ENCODE measurements around the gene SPTA1. TPM values are rescaled to one million over a fixed set of nuclear protein-coding genes. Genes with fewer than 3 reads are reported as not detected.

Gene SPTA1
- total and polyA plus RNA-seq, 2 of the 8 experiments (the other 6 are each of a cell fraction or from before 2014, with no cell fraction given) = not detected

DNA sequence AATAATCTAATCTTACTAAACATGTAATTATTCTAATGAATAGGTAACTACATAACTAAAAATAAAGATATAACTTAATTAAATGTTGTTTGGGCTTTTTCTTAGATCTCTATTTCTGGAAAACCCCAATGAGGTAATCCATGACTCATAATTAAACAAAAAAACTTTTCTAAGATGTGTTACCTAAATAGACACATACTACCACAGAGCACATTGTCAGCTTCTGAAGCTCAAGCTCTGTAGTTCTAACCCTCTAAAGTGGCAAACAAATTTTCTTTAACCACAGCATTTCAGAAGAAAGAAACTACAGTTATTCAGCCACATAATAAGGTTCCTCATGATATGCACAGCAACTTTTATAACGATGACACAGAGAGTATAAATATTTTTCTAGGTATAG, 29.8 kb upstream of the SPTA1 start (continued):
- TF ChIP-seq, protein P1, sequence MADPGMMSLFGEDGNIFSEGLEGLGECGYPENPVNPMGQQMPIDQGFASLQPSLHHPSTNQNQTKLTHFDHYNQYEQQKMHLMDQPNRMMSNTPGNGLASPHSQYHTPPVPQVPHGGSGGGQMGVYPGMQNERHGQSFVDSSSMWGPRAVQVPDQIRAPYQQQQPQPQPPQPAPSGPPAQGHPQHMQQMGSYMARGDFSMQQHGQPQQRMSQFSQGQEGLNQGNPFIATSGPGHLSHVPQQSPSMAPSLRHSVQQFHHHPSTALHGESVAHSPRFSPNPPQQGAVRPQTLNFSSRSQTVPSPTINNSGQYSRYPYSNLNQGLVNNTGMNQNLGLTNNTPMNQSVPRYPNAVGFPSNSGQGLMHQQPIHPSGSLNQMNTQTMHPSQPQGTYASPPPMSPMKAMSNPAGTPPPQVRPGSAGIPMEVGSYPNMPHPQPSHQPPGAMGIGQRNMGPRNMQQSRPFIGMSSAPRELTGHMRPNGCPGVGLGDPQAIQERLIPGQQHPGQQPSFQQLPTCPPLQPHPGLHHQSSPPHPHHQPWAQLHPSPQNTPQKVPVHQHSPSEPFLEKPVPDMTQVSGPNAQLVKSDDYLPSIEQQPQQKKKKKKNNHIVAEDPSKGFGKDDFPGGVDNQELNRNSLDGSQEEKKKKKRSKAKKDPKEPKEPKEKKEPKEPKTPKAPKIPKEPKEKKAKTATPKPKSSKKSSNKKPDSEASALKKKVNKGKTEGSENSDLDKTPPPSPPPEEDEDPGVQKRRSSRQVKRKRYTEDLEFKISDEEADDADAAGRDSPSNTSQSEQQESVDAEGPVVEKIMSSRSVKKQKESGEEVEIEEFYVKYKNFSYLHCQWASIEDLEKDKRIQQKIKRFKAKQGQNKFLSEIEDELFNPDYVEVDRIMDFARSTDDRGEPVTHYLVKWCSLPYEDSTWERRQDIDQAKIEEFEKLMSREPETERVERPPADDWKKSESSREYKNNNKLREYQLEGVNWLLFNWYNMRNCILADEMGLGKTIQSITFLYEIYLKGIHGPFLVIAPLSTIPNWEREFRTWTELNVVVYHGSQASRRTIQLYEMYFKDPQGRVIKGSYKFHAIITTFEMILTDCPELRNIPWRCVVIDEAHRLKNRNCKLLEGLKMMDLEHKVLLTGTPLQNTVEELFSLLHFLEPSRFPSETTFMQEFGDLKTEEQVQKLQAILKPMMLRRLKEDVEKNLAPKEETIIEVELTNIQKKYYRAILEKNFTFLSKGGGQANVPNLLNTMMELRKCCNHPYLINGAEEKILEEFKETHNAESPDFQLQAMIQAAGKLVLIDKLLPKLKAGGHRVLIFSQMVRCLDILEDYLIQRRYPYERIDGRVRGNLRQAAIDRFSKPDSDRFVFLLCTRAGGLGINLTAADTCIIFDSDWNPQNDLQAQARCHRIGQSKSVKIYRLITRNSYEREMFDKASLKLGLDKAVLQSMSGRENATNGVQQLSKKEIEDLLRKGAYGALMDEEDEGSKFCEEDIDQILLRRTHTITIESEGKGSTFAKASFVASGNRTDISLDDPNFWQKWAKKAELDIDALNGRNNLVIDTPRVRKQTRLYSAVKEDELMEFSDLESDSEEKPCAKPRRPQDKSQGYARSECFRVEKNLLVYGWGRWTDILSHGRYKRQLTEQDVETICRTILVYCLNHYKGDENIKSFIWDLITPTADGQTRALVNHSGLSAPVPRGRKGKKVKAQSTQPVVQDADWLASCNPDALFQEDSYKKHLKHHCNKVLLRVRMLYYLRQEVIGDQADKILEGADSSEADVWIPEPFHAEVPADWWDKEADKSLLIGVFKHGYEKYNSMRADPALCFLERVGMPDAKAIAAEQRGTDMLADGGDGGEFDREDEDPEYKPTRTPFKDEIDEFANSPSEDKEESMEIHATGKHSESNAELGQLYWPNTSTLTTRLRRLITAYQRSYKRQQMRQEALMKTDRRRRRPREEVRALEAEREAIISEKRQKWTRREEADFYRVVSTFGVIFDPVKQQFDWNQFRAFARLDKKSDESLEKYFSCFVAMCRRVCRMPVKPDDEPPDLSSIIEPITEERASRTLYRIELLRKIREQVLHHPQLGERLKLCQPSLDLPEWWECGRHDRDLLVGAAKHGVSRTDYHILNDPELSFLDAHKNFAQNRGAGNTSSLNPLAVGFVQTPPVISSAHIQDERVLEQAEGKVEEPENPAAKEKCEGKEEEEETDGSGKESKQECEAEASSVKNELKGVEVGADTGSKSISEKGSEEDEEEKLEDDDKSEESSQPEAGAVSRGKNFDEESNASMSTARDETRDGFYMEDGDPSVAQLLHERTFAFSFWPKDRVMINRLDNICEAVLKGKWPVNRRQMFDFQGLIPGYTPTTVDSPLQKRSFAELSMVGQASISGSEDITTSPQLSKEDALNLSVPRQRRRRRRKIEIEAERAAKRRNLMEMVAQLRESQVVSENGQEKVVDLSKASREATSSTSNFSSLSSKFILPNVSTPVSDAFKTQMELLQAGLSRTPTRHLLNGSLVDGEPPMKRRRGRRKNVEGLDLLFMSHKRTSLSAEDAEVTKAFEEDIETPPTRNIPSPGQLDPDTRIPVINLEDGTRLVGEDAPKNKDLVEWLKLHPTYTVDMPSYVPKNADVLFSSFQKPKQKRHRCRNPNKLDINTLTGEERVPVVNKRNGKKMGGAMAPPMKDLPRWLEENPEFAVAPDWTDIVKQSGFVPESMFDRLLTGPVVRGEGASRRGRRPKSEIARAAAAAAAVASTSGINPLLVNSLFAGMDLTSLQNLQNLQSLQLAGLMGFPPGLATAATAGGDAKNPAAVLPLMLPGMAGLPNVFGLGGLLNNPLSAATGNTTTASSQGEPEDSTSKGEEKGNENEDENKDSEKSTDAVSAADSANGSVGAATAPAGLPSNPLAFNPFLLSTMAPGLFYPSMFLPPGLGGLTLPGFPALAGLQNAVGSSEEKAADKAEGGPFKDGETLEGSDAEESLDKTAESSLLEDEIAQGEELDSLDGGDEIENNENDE (IDR thresholded peaks at IDR 0.05; ENCODE audit: insufficient replicate concordance, low read length) = no peak
- TF ChIP-seq KDM5A (IDR thresholded peaks at IDR 0.05; ENCODE audit: low read length) (no peak), NRF1 (IDR thresholded peaks at IDR 0.05; ENCODE audit: low read depth, low read length) (no peak), TCF12 (IDR thresholded peaks at IDR 0.05; ENCODE audit: low read depth, low read length) (no peak), EZH2 (IDR thresholded peaks at IDR 0.05; ENCODE audit: low read depth, low read length, severe bottlenecking) (no peak), KDM1A (IDR thresholded peaks at IDR 0.05; ENCODE audit: borderline replicate concordance, low read length) (no peak), BRCA1 (IDR thresholded peaks at IDR 0.05; ENCODE audit: low read depth, low read length) (no peak), RBBP5 (IDR thresholded peaks at IDR 0.05; ENCODE audit: borderline replicate concordance, low read depth, low read length) (no peak), POLR2A (IDR thresholded peaks at IDR 0.05; ENCODE audit: control extremely low read depth in 1 of 2, low read depth in 2 of 2, low read length in 2 of 2) (no peak), CEBPB (IDR thresholded peaks at IDR 0.05; ENCODE audit: low read depth, low read length) (no peak), RNF2 (IDR thresholded peaks at IDR 0.05; ENCODE audit: borderline replicate concordance, low read depth, low read length, missing control alignments, poor library complexity, severe bottlenecking) (no peak)
- TF ChIP-seq, protein P2, sequence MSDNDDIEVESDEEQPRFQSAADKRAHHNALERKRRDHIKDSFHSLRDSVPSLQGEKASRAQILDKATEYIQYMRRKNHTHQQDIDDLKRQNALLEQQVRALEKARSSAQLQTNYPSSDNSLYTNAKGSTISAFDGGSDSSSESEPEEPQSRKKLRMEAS (IDR thresholded peaks at IDR 0.05) = no peak
